Fibroblast of lung (primary cell): ENCODE results near the gene MRTFA.

Experiments used
- EZH2 ChIP-seq: IDR thresholded peaks from 2 replicates; pipeline ENCODE4 v1.5.1; 2012; ENCODE audit warnings: low read length, control low read depth, mild to moderate bottlenecking; ENCODE audit errors: missing control alignments
- TF ChIP-seq, protein P1 (sequence below), 2 donors: IDR thresholded peaks in 1 of 2; conservative IDR thresholded peaks in 1 of 2; 1 replicate in 1 of 2; 2 replicates in 1 of 2; pipeline ENCODE4 v1.5.1; 2011 to 2012; ENCODE audit warnings: low read length in 2 of 2, control low read depth in 1 of 2, inconsistent platforms in 1 of 2, low read depth in 1 of 2, mild to moderate bottlenecking in 1 of 2

DNA sequence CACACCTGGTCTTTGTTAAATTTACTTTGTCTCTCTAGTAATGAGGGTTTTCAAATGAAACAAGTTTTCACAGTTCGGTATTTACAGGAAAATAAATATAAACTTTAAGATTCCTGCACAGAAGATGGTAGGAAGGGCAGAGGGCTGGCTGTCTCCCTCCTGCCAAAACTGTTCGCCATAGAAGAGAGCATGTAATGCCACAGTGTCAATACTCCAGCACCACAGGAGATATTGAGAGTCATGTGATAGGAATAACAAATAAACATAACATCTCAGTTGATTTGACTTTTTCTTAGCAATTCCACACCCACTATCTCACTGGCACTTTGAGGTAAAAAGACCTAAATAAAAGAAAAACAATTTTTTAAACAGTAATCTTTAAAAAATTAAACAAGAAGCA is 100.9 kb downstream of the MRTFA start:
- no peak for TF ChIP-seq EZH2
- TF ChIP-seq, protein P1, sequence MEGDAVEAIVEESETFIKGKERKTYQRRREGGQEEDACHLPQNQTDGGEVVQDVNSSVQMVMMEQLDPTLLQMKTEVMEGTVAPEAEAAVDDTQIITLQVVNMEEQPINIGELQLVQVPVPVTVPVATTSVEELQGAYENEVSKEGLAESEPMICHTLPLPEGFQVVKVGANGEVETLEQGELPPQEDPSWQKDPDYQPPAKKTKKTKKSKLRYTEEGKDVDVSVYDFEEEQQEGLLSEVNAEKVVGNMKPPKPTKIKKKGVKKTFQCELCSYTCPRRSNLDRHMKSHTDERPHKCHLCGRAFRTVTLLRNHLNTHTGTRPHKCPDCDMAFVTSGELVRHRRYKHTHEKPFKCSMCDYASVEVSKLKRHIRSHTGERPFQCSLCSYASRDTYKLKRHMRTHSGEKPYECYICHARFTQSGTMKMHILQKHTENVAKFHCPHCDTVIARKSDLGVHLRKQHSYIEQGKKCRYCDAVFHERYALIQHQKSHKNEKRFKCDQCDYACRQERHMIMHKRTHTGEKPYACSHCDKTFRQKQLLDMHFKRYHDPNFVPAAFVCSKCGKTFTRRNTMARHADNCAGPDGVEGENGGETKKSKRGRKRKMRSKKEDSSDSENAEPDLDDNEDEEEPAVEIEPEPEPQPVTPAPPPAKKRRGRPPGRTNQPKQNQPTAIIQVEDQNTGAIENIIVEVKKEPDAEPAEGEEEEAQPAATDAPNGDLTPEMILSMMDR (conservative IDR thresholded peaks at IDR 0.05 in 1 of 2, IDR thresholded peaks at IDR 0.05 in 1 of 2; ENCODE audit: low read depth in 1 of 2, low read length in 2 of 2): no peak
